Stimulated activated CD4-positive, alpha-beta T cell treated with anti-CD3 and anti-CD28 coated beads, Interleukin-15, amount 100 ng/mL, for 24 hours (primary cell): Measurements from ENCODE around the gene ULK2.
A peak's percentile ranks its signal among the peaks of the same experiment; 100 is the strongest.

Experiments used
- DNase-seq: peaks from one replicate; pipeline ENCODE4 v3.0.0-alpha.2; 2020

ULK2 gene

GRCh38 chr17:19744922-19745757, 122.6 kb downstream of the ULK2 start:
- peak; percentile 92 for DNase-seq

GRCh38 chr17:19744492-19744891, 123.2 kb downstream of the ULK2 start:
- no peak for DNase-seq

- DNase-seq = no peak
Observed at GRCh38 chr17:19743101-19744100, 124.3 kb downstream of the ULK2 start.

- no peak for DNase-seq
Observed at GRCh38 chr17:19742495-19742894, 125.2 kb downstream of the ULK2 start.

GRCh38 chr17:19741832-19742457, 125.8 kb downstream of the ULK2 start:
- DNase-seq = no peak

- DNase-seq = no peak
Observed at GRCh38 chr17:19740933-19741332, 126.8 kb downstream of the ULK2 start.

- DNase-seq = no peak
Observed at GRCh38 chr17:19739241-19740201, 128.2 kb downstream of the ULK2 start.

- no peak for DNase-seq
Observed at GRCh38 chr17:19738757-19739156, 129.0 kb downstream of the ULK2 start.

- DNase-seq = no peak
Observed at GRCh38 chr17:19738073-19738449, 129.7 kb downstream of the ULK2 start.

- DNase-seq = no peak
Observed at GRCh38 chr17:19737305-19738072, 130.2 kb downstream of the ULK2 start.

- DNase-seq = no peak
Observed at GRCh38 chr17:19736071-19736470, 131.7 kb downstream of the ULK2 start.

- no peak for DNase-seq
Observed at GRCh38 chr17:19733953-19734526, 133.7 kb downstream of the ULK2 start.

- DNase-seq = no peak
Observed at GRCh38 chr17:19731626-19732025, 136.1 kb downstream of the ULK2 start.

GRCh38 chr17:19730843-19731242, 136.9 kb downstream of the ULK2 start:
- no peak for DNase-seq

- no peak for DNase-seq
Observed at GRCh38 chr17:19729900-19730299, 137.8 kb downstream of the ULK2 start.

GRCh38 chr17:19728084-19728495, 139.6 kb downstream of the ULK2 start:
- no peak for DNase-seq

- DNase-seq = no peak
Observed at GRCh38 chr17:19727501-19728078, 140.1 kb downstream of the ULK2 start.

GRCh38 chr17:19726631-19727376, 140.9 kb downstream of the ULK2 start:
- no peak for DNase-seq

- no peak for DNase-seq
Observed at GRCh38 chr17:19725486-19725885, 142.2 kb downstream of the ULK2 start.
